ENCODE data around the gene ZNF544. TPM values are rescaled to one million over a fixed set of nuclear protein-coding genes. Genes with fewer than 3 reads are reported as not detected.

Gene ZNF544
- total and polyA plus RNA-seq, 2 of the 8 experiments (the other 6 are each of a cell fraction or from before 2014, with no cell fraction given): 48.8 to 60.8 TPM

GRCh38 chr19:58228585-58229254 lies at the start of gene ZNF544 (continued):
- no peak for TF ChIP-seq CBX8 (IDR thresholded peaks at IDR 0.05; ENCODE audit: borderline replicate concordance, low read depth, low read length)
- peak; percentile 51 for TF ChIP-seq KDM4A (IDR thresholded peaks at IDR 0.05; ENCODE audit: low read depth, low read length, severe bottlenecking)
- 0 out of 2 replicates have a peak, but pooled peaks have one; percentile 34 for TF ChIP-seq SP4 (IDR thresholded peaks at IDR 0.05; ENCODE audit: low read length)

Measured in H1 (cell line).